B cell (primary cell): ENCODE measurements around the gene RCBTB1.

Source experiments
- CTCF ChIP-seq: fragments of 200-600 bp; IDR thresholded peaks from one replicate; pipeline ENCODE4 v1.8.0; 2022; ENCODE audit warnings: antibody characterized with exemption, mild to moderate bottlenecking
- EZH2 ChIP-seq: IDR thresholded peaks from 2 replicates; pipeline ENCODE4 v1.6.1; 2012; ENCODE audit warnings: borderline replicate concordance, low read depth, mild to moderate bottlenecking, moderate library complexity, low read length; ENCODE audit not compliant: insufficient read depth, poor library complexity, severe bottlenecking

GRCh38 chr13:49585220-49586157 is at the start of gene RCBTB1:
- TF ChIP-seq EZH2 (no peak), CTCF (no peak)
